GM23338 (cell line): ENCODE data around the gene BAMBI. TPM values are rescaled to one million over a fixed set of nuclear protein-coding genes. Genes with fewer than 3 reads are reported as not detected.

ENCODE experiments used
- ATAC-seq: fragments of 200-7000 bp; cut with Tn5 transposase; 3 replicates; pipeline ENCODE4 v1.9.1; 2020
- DNase-seq: peaks from one replicate; pipeline ENCODE4 v3.0.0-alpha.2; 2015; ENCODE audit warnings: low spot score
- H2AFZ ChIP-seq: fragments of 200-600 bp; sonication (generic); 2 replicates; pipeline ENCODE4 v1.8.0; 2016; ENCODE audit warnings: antibody characterized with exemption, mild to moderate bottlenecking, moderate library complexity
- H3F3A ChIP-seq: fragments of 200-600 bp; sonication (generic); replicated peaks from 2 replicates; pipeline ENCODE4 v1.8.0; 2017; ENCODE audit warnings: antibody characterized with exemption, mixed run types, low read depth
- H3K27ac ChIP-seq: fragments of 200-600 bp; sonication (generic); 2 replicates; pipeline ENCODE4 v1.6.1; 2016; ENCODE audit warnings: low read depth
- H3K27me3 ChIP-seq: fragments of 200-600 bp; sonication (generic); 2 replicates; pipeline ENCODE4 v1.8.0; 2016; ENCODE audit warnings: mild to moderate bottlenecking, mixed run types, moderate library complexity; ENCODE audit not compliant: insufficient read depth
- H3K36me3 ChIP-seq: fragments of 200-600 bp; sonication (generic); 2 replicates; pipeline ENCODE4 v1.8.0; 2016; ENCODE audit warnings: mild to moderate bottlenecking; ENCODE audit not compliant: insufficient read depth
- H3K4me1 ChIP-seq: fragments of 200-600 bp; sonication (generic); 2 replicates; pipeline ENCODE4 v1.8.0; 2016; ENCODE audit warnings: mild to moderate bottlenecking, moderate library complexity; ENCODE audit not compliant: insufficient read depth
- H3K4me2 ChIP-seq: fragments of 200-600 bp; sonication (generic); 2 replicates; pipeline ENCODE4 v1.7.1; 2017; ENCODE audit warnings: mixed run types
- H3K4me3 ChIP-seq: fragments of 200-600 bp; sonication (generic); 2 replicates; pipeline ENCODE4 v1.6.1; 2016; ENCODE audit warnings: mixed run types
- H3K79me2 ChIP-seq: fragments of 200-600 bp; sonication (generic); replicated peaks from 2 replicates; pipeline ENCODE4 v1.8.0; 2017; ENCODE audit warnings: mild to moderate bottlenecking; ENCODE audit not compliant: insufficient read depth
- H3K9me2 ChIP-seq: fragments of 200-600 bp; sonication (generic); 2 replicates; pipeline ENCODE4 v1.8.0; 2017; ENCODE audit not compliant: insufficient read depth
- H4K20me1 ChIP-seq: fragments of 200-600 bp; sonication (generic); replicated peaks from 2 replicates; pipeline ENCODE4 v1.8.0; 2017; ENCODE audit warnings: mild to moderate bottlenecking; ENCODE audit not compliant: insufficient read depth
- H3K27ac Mint-ChIP-seq: 2 replicates; pipeline ENCODE4 v1.8.0; 2020; ENCODE audit warnings: inconsistent platforms, mild to moderate bottlenecking, moderate library complexity, mixed read lengths
- H3K27me3 Mint-ChIP-seq: 3 replicates; pipeline ENCODE4 v1.8.0; 2022; ENCODE audit warnings: low read depth, mild to moderate bottlenecking, moderate library complexity, mixed read lengths, inconsistent platforms; ENCODE audit not compliant: insufficient read depth, poor library complexity
- H3K36me3 Mint-ChIP-seq: 3 replicates; pipeline ENCODE4 v1.8.0; 2021; ENCODE audit warnings: low read depth, mild to moderate bottlenecking, inconsistent platforms, moderate library complexity, mixed read lengths
- H3K4me1 Mint-ChIP-seq: 3 replicates; pipeline ENCODE4 v1.8.0; 2020; ENCODE audit warnings: mild to moderate bottlenecking, inconsistent platforms, mixed read lengths
- H3K4me3 Mint-ChIP-seq: 3 replicates; pipeline ENCODE4 v1.8.0; 2021; ENCODE audit warnings: moderate library complexity, mild to moderate bottlenecking, inconsistent platforms, mixed read lengths
- H3K9me3 Mint-ChIP-seq: 3 replicates; pipeline ENCODE4 v1.8.0; 2020; ENCODE audit warnings: moderate library complexity, mild to moderate bottlenecking, inconsistent platforms, mixed read lengths
- CREB1 ChIP-seq: fragments of 250-450 bp; sonication (Bioruptor Pico); IDR thresholded peaks from 2 replicates; pipeline ENCODE4 v1.5.0; 2020; ENCODE audit warnings: low read depth, mild to moderate bottlenecking, moderate library complexity
- EZH2 ChIP-seq: fragments of 200-600 bp; sonication (generic); IDR thresholded peaks from one replicate; pipeline ENCODE4 v1.8.0; 2017; ENCODE audit warnings: antibody characterized with exemption, mild to moderate bottlenecking, low read depth; ENCODE audit not compliant: unreplicated experiment
- EZH2phosphoT487 ChIP-seq: fragments of 200-600 bp; sonication (generic); IDR thresholded peaks from one replicate; pipeline ENCODE4 v1.8.1; 2018; ENCODE audit warnings: antibody characterized with exemption; ENCODE audit not compliant: unreplicated experiment
- JUNB ChIP-seq: IDR thresholded peaks from one replicate; pipeline ENCODE4 v1.6.1; 2016; ENCODE audit warnings: antibody characterized with exemption; ENCODE audit not compliant: unreplicated experiment
- NANOG ChIP-seq: IDR thresholded peaks from 2 replicates; pipeline ENCODE4 v1.6.1; 2016; ENCODE audit warnings: antibody characterized with exemption, borderline replicate concordance
- POLR2AphosphoS5 ChIP-seq: IDR thresholded peaks from 2 replicates; pipeline ENCODE4 v1.6.1; 2016; ENCODE audit warnings: antibody characterized with exemption, low read depth
- STAT1 ChIP-seq: IDR thresholded peaks from one replicate; pipeline ENCODE4 v1.6.1; 2016; ENCODE audit warnings: antibody characterized with exemption; ENCODE audit not compliant: unreplicated experiment
- ZNF114 ChIP-seq: fragments of 250-450 bp; sonication (Bioruptor Pico); IDR thresholded peaks from 2 replicates; pipeline ENCODE4 v1.5.0; 2020; ENCODE audit warnings: mild to moderate bottlenecking, moderate library complexity
- ZNF331 ChIP-seq: fragments of 250-450 bp; sonication (Bioruptor Pico); IDR thresholded peaks from 2 replicates; pipeline ENCODE4 v1.5.0; 2020; ENCODE audit warnings: low read depth, mild to moderate bottlenecking, moderate library complexity
- polyA plus RNA-seq: library from polyadenylated mRNA; unstranded; fragments of >200 nt; fragmentation: Nextera tagmentation; extraction: Ambion mirVana; gene quantifications from 2 replicates; pipeline ENCODE4 v1.2.1, GENCODE V29; 2016
- total RNA-seq: library from RNA; depleted of rRNA; stranded (reverse); fragments of >200 nt; shearing (Covaris generic); gene quantifications from 2 replicates; pipeline ENCODE4 v1.2.3, GENCODE V29; 2014
- TF ChIP-seq, protein P1 (sequence below), 2 experiments: fragments of 200-600 bp in 1 of 2; sonication (generic) in 1 of 2; conservative IDR thresholded peaks; 2 replicates each; pipeline versions ENCODE4 v1.5.1 to v1.6.1; 2016 to 2017; ENCODE audit warnings: antibody characterized with exemption in 2 of 2, low read depth in 2 of 2, mild to moderate bottlenecking in 2 of 2, moderate library complexity in 1 of 2
- TF ChIP-seq, protein P2 (sequence below): IDR thresholded peaks from one replicate; pipeline ENCODE4 v1.6.1; 2018; ENCODE audit warnings: antibody characterized with exemption; ENCODE audit not compliant: unreplicated experiment
- TF ChIP-seq, protein P3 (sequence below): IDR thresholded peaks from 2 replicates; pipeline ENCODE4 v1.6.1; 2016; ENCODE audit warnings: antibody characterized with exemption
- TF ChIP-seq, protein P4 (sequence below): fragments of 250-450 bp; sonication (Bioruptor Pico); IDR thresholded peaks from 2 replicates; pipeline ENCODE4 v1.5.0; 2020; ENCODE audit warnings: mild to moderate bottlenecking, moderate library complexity

Gene BAMBI
- total and polyA plus RNA-seq, 2 experiments from 2014 or later, result 20.1 to 37.5 TPM

DNA sequence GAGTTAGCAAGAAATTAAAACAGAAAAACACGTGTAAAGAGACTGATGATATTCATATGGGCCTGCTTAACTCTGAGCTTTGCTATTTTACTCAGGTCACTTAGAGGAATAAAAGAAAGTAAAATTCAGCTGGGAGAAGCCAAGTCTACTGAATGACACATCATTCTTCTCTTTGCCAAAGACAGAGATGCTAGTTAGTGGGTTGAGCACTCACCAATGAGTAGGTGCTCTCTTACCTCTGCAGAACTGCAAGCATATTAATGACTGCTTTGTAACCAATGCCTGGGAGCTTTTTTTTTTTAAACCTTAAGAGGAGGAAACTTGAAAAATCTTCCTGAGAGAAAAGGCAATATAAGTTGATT, 44.8 kb upstream of the BAMBI start:
- peaks cover 13% of the 10 kb centered on the region for H3K27me3 Mint-ChIP-seq
- Histone ChIP-seq H3K4me2 (no peak overlapping the region), H3F3A (no peaks in the 10 kb centered on the region), H4K20me1 (no peaks in the 10 kb centered on the region), H3K79me2 (no peaks in the 10 kb centered on the region), H2AFZ (peak overlapping the region; percentile 10; the same call in 1 of the 2 replicates), H3K9me2 (peaks cover 4% of the 10 kb centered on the region; the same call in 1 of the 2 replicates), H3K4me1 (no peaks in the 10 kb centered on the region), H3K27ac (no peak overlapping the region), H3K4me3 (no peak overlapping the region), H3K36me3 (no peaks in the 10 kb centered on the region), H3K27me3 (no peaks in the 10 kb centered on the region)
- H3K36me3 Mint-ChIP-seq, result no peaks in the 10 kb centered on the region
- DNase-seq (no peak), ATAC-seq (no peak)
- TF ChIP-seq EZH2 (no peak), STAT1 (no peak), POLR2AphosphoS5 (no peak), ZNF114 (CRISPR knock-in tag) (no peak), EZH2phosphoT487 (no peak), ZNF331 (CRISPR knock-in tag) (no peak), JUNB (no peak), NANOG (no peak), CREB1 (no peak)
- TF ChIP-seq, protein P1, sequence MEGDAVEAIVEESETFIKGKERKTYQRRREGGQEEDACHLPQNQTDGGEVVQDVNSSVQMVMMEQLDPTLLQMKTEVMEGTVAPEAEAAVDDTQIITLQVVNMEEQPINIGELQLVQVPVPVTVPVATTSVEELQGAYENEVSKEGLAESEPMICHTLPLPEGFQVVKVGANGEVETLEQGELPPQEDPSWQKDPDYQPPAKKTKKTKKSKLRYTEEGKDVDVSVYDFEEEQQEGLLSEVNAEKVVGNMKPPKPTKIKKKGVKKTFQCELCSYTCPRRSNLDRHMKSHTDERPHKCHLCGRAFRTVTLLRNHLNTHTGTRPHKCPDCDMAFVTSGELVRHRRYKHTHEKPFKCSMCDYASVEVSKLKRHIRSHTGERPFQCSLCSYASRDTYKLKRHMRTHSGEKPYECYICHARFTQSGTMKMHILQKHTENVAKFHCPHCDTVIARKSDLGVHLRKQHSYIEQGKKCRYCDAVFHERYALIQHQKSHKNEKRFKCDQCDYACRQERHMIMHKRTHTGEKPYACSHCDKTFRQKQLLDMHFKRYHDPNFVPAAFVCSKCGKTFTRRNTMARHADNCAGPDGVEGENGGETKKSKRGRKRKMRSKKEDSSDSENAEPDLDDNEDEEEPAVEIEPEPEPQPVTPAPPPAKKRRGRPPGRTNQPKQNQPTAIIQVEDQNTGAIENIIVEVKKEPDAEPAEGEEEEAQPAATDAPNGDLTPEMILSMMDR (conservative IDR thresholded peaks at IDR 0.05; ENCODE audit: low read depth in 2 of 2), result no peak
- TF ChIP-seq, protein P2, sequence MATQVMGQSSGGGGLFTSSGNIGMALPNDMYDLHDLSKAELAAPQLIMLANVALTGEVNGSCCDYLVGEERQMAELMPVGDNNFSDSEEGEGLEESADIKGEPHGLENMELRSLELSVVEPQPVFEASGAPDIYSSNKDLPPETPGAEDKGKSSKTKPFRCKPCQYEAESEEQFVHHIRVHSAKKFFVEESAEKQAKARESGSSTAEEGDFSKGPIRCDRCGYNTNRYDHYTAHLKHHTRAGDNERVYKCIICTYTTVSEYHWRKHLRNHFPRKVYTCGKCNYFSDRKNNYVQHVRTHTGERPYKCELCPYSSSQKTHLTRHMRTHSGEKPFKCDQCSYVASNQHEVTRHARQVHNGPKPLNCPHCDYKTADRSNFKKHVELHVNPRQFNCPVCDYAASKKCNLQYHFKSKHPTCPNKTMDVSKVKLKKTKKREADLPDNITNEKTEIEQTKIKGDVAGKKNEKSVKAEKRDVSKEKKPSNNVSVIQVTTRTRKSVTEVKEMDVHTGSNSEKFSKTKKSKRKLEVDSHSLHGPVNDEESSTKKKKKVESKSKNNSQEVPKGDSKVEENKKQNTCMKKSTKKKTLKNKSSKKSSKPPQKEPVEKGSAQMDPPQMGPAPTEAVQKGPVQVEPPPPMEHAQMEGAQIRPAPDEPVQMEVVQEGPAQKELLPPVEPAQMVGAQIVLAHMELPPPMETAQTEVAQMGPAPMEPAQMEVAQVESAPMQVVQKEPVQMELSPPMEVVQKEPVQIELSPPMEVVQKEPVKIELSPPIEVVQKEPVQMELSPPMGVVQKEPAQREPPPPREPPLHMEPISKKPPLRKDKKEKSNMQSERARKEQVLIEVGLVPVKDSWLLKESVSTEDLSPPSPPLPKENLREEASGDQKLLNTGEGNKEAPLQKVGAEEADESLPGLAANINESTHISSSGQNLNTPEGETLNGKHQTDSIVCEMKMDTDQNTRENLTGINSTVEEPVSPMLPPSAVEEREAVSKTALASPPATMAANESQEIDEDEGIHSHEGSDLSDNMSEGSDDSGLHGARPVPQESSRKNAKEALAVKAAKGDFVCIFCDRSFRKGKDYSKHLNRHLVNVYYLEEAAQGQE, result no peak
- TF ChIP-seq, protein P3, sequence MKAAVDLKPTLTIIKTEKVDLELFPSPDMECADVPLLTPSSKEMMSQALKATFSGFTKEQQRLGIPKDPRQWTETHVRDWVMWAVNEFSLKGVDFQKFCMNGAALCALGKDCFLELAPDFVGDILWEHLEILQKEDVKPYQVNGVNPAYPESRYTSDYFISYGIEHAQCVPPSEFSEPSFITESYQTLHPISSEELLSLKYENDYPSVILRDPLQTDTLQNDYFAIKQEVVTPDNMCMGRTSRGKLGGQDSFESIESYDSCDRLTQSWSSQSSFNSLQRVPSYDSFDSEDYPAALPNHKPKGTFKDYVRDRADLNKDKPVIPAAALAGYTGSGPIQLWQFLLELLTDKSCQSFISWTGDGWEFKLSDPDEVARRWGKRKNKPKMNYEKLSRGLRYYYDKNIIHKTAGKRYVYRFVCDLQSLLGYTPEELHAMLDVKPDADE, result no peak
- TF ChIP-seq, protein P4, sequence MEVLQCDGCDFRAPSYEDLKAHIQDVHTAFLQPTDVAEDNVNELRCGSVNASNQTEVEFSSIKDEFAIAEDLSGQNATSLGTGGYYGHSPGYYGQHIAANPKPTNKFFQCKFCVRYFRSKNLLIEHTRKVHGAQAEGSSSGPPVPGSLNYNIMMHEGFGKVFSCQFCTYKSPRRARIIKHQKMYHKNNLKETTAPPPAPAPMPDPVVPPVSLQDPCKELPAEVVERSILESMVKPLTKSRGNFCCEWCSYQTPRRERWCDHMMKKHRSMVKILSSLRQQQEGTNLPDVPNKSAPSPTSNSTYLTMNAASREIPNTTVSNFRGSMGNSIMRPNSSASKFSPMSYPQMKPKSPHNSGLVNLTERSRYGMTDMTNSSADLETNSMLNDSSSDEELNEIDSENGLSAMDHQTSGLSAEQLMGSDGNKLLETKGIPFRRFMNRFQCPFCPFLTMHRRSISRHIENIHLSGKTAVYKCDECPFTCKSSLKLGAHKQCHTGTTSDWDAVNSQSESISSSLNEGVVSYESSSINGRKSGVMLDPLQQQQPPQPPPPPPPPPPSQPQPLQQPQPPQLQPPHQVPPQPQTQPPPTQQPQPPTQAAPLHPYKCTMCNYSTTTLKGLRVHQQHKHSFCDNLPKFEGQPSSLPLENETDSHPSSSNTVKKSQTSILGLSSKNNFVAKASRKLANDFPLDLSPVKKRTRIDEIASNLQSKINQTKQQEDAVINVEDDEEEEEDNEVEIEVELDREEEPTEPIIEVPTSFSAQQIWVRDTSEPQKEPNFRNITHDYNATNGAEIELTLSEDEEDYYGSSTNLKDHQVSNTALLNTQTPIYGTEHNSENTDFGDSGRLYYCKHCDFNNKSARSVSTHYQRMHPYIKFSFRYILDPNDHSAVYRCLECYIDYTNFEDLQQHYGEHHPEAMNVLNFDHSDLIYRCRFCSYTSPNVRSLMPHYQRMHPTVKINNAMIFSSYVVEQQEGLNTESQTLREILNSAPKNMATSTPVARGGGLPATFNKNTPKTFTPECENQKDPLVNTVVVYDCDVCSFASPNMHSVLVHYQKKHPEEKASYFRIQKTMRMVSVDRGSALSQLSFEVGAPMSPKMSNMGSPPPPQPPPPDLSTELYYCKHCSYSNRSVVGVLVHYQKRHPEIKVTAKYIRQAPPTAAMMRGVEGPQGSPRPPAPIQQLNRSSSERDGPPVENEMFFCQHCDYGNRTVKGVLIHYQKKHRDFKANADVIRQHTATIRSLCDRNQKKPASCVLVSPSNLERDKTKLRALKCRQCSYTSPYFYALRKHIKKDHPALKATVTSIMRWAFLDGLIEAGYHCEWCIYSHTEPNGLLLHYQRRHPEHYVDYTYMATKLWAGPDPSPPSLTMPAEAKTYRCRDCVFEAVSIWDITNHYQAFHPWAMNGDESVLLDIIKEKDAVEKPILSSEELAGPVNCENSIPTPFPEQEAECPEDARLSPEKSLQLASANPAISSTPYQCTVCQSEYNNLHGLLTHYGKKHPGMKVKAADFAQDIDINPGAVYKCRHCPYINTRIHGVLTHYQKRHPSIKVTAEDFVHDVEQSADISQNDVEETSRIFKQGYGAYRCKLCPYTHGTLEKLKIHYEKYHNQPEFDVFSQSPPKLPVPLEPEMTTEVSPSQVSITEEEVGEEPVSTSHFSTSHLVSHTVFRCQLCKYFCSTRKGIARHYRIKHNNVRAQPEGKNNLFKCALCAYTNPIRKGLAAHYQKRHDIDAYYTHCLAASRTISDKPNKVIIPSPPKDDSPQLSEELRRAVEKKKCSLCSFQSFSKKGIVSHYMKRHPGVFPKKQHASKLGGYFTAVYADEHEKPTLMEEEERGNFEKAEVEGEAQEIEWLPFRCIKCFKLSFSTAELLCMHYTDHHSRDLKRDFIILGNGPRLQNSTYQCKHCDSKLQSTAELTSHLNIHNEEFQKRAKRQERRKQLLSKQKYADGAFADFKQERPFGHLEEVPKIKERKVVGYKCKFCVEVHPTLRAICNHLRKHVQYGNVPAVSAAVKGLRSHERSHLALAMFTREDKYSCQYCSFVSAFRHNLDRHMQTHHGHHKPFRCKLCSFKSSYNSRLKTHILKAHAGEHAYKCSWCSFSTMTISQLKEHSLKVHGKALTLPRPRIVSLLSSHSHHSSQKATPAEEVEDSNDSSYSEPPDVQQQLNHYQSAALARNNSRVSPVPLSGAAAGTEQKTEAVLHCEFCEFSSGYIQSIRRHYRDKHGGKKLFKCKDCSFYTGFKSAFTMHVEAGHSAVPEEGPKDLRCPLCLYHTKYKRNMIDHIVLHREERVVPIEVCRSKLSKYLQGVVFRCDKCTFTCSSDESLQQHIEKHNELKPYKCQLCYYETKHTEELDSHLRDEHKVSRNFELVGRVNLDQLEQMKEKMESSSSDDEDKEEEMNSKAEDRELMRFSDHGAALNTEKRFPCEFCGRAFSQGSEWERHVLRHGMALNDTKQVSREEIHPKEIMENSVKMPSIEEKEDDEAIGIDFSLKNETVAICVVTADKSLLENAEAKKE (CRISPR knock-in tag), result no peak
- H3K27ac Mint-ChIP-seq, result no peak overlapping the region; the same call in 1 of the 2 replicates
- H3K4me3 Mint-ChIP-seq, result no peak overlapping the region
- peaks cover 4% of the 10 kb centered on the region; the same call in 2 of the 3 replicates for H3K4me1 Mint-ChIP-seq
- H3K9me3 Mint-ChIP-seq, result no peaks in the 10 kb centered on the region
